IPS DF 4.7 (cell line): Measurements from ENCODE around the gene NLRP1.

Experiments
- DNase-seq: peaks from one replicate; pipeline ENCODE4 v3.0.0-alpha.2; 2013; ENCODE audit warnings: low spot score; ENCODE audit errors: extremely low read depth

The NLRP1 gene

DNA sequence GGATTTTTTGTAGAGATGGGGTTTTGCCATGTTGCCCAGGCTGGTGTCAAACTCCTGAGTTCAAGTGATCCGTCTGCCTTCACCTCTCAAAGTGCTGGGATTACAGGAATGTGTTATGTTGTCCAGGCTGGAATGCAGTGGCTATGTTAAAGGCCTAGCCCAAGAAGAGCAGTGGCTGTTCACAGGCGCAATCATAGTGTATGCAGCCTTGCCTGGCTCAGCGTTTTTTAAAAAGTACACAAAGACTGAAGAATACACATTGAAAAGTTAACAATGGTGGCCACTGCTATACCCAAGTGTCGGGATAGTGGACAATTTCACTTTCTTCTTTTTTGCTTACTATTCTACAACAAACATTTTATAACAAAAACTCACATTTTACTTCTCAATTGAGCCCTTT is 105.3 kb downstream of the NLRP1 start:
- no peak for DNase-seq

- no peak for DNase-seq
Observed at GRCh38 chr17:5473906-5474305, 110.4 kb downstream of the NLRP1 start.

DNA sequence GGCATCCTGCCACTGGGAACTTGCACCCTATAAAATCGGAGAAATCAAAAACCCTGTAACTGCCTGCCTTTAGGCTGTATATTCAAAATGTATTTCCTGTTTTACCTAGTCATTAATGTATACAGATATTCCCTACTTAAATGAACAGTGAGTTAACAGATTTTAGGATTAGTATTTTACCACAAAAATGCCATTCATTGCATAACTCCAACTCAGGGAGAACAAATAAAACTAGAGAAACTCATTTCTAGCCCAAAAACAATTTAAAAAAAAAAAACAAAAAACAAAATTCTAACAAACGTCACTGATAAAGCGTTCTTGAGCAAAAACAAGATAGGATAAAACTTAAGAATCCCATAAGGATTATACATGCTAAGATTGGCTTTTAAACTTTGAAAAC is 111.8 kb downstream of the NLRP1 start:
- no peak for DNase-seq

DNA sequence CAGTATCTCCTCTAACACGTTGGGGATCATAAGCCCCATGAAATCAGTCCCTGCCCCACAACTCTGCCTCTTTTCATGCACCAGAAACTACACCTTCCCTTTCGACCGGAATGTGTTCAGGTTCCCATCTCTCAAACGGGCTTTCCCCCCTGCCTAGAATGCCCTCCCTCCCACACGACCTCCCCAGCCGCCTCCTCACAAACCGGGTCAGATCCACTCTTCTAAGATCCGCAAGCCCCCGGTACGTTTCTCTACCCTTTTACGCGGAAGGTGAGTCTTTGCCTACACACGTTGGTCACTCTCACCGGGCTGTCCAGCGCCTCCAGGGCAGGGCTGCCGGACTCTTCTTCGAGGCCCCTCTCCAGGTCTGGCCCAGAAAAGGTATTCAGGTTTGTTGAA is 116.2 kb downstream of the NLRP1 start:
- no peak for DNase-seq

- DNase-seq, result no peak
Observed at GRCh38 chr17:5467416-5467815, 116.9 kb downstream of the NLRP1 start.

DNA sequence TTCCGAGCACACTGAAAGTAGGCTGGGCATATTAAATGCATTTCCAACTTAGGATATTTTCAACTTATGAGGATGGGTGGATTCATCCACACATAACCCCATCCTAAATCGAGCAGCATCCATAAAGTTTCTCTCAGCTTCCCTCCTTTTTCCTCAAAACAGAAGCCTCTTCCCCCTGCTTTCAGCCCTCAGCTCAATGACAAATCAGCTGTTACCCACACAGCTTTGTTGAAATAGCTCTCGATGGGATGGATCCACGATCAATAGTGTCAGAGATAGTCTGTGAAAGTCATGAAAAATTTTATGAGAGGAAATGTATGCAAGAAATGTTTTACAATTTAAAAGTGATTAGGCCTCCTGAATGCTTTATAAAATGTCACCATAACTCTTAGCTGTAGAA is 118.0 kb downstream of the NLRP1 start:
- DNase-seq, result no peak

DNA sequence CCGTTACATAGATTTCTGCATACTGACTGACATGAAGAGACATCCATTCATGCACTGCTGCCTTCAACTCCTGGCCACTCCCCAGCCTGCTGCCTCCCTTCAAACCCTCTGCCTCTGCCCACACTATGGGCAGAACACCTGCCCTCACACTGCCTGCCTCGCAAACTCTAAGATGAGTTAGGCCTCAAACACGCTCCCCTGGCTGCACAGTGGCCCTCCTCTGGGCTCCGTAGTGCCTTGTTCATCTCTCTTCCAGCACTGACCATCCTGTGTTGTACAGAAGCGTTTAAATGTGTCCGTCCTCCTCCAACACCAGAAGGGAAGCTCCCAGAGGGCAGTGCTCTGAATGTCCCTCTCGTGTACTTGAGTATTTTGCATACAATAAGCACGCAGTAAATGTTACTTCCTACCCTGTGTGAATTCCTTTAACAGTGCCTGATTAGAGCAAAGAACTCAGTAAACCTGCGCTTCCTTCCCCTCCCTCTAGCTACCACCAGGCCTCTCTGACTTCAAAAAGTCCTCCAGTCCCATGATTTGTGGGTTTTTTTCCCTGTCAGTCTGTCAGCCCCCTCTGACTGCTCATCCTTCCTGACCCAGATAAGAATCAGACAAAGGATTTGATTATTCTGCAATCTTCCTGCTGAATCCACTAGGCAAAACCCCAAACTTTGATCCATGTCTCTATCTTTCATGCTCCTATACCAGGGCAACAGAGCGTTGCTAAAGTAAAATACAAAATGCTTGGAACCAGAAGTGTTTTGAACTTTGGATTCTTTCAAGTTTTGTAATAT is 119.4 kb downstream of the NLRP1 start:
- DNase-seq, result no peak
